ENCODE measurements around the gene GAREM1. TPM values are rescaled to one million over a fixed set of nuclear protein-coding genes. Genes with fewer than 3 reads are reported as not detected.

GAREM1 gene
- total and polyA plus RNA-seq, 9 of the 15 experiments (the other 6 are each of a cell fraction or from before 2014, with no cell fraction given) = 0.03 to 0.33 (median 0.07) TPM; not detected in 1

GRCh38 chr18:32470714-32471633, at the start of gene GAREM1 (continued):
- no peak for TF ChIP-seq POLR2B (IDR thresholded peaks at IDR 0.05; ENCODE audit: low read depth, partially characterized antibody)
- no peak for TF ChIP-seq CHD2 (IDR thresholded peaks at IDR 0.05; ENCODE audit: low read depth, low read length)
- TF ChIP-seq POU5F1 (IDR thresholded peaks at IDR 0.05; ENCODE audit: borderline replicate concordance, low read depth, low read length, partially characterized antibody) = no peak
- TF ChIP-seq ZNF586 (CRISPR knock-in tag; conservative IDR thresholded peaks at IDR 0.05) = no peak
- peak; percentile 72 for TF ChIP-seq HNRNPLL (IDR thresholded peaks at IDR 0.05; ENCODE audit: low read depth, low read length, poor library complexity, severe bottlenecking)
- no peak for TF ChIP-seq ZEB2 (IDR thresholded peaks at IDR 0.05)
- peak; percentile 93 to 98 for TF ChIP-seq UBTF (IDR thresholded peaks at IDR 0.05; ENCODE audit: borderline replicate concordance in 1 of 2, low read depth in 2 of 2, low read length in 2 of 2)
- TF ChIP-seq DEAF1 (CRISPR knock-in tag; IDR thresholded peaks at IDR 0.05) = no peak
- TF ChIP-seq SOX6 (IDR thresholded peaks at IDR 0.05) = no peak; the same call in 1 of the 2 replicates
- TF ChIP-seq SUPT5H (IDR thresholded peaks at IDR 0.05) = no peak
- peak; percentile 69 for TF ChIP-seq POLR2G (IDR thresholded peaks at IDR 0.05; ENCODE audit: low read depth, low read length)
- TF ChIP-seq HDAC3 (IDR thresholded peaks at IDR 0.05; ENCODE audit: borderline replicate concordance, partially characterized antibody) = no peak
- TF ChIP-seq HMGN3 (IDR thresholded peaks at IDR 0.05; ENCODE audit: borderline replicate concordance, extremely low read depth, insufficient read length, low read depth, low read length) = peak; percentile 79
- no peak for TF ChIP-seq ZBED1 (IDR thresholded peaks at IDR 0.05)
- no peak for TF ChIP-seq KLF13 (tag; IDR thresholded peaks at IDR 0.05; ENCODE audit: borderline replicate concordance, low read depth)
- TF ChIP-seq TAF7 (tag; IDR thresholded peaks at IDR 0.05) = no peak
- no peak for TF ChIP-seq THRB (CRISPR knock-in tag; conservative IDR thresholded peaks at IDR 0.05)
- no peak for TF ChIP-seq PRMT5 (CRISPR knock-in tag; IDR thresholded peaks at IDR 0.05)
- TF ChIP-seq HOMEZ (CRISPR knock-in tag; IDR thresholded peaks at IDR 0.05) = no peak
- no peak for TF ChIP-seq TBL1XR1 (IDR thresholded peaks at IDR 0.05; ENCODE audit: low read length in 2 of 2)
